ENCODE results near the gene AUNIP.
A peak's percentile ranks its signal among the peaks of the same experiment; 100 is the strongest.

AUNIP gene, protein sequence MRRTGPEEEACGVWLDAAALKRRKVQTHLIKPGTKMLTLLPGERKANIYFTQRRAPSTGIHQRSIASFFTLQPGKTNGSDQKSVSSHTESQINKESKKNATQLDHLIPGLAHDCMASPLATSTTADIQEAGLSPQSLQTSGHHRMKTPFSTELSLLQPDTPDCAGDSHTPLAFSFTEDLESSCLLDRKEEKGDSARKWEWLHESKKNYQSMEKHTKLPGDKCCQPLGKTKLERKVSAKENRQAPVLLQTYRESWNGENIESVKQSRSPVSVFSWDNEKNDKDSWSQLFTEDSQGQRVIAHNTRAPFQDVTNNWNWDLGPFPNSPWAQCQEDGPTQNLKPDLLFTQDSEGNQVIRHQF

DNA sequence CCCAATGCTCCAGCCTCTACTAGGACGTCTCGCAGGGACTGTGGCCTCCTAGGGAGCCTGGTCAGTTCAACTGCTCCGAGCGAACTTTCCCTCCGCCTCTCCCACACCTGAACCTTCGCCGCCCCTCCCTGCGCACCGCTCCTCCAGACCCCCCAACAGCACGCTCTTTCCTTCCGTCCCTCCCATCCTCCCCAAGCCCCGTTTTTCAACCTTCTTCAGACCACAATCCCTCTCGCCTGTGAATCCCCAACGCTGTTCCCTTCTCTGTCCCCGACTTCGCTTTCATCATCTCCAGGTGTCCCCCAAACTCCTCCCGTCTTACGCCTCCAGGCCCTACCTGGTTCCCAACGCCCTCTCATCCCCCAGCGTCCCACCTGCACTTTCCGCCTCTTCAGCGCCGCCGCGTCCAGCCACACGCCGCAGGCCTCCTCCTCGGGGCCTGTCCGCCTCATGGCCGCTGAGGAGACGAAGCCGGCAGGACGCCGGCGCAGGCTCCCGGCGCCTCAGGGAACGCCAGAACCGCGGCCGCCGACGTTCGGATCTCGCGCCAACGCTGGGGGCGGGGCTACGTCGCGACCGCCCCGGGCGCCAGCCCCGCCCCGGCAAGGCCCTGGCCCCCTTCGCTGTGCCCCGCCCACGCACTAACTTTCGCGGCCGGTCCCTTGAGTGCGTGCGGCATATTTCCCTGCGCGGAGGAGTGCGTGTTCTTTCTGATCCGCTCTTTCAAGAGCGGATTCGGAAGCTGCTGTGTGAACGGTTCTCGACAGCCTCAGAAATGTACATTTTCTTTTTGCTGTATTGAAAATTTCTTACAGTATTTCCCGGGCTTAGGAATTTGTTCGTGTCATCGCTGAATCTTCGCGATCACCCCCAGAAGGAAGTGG lies at the start of gene AUNIP:
AUNIP (minus strand) TSS at position 552 of the 884 bp plus-strand sequence; CDS start at position 452, 100 bp downstream.
- DNase-seq = peak; percentile 85 to 88 (median 85)

DNA sequence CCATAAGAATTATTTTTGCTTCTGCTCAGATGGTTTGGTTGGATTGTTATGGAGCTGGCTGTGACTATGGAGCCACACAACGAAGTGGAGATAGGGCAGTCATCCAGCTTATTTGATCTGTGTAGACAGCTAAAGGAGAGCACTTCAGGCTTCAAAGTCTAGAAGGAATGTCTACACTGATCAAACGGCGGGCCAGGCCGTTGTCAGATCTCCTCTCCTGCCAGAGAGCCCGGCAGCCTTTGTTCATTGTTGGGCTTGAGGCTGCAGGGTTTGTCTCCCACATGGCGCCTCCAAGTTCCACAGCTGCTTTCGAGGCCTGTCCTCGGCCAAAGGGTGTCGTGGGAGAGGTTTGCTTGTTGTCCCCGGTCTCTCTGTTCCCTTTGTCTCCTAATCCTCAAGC lies 49.8 kb upstream of the AUNIP start:
- DNase-seq = no peak

DNA sequence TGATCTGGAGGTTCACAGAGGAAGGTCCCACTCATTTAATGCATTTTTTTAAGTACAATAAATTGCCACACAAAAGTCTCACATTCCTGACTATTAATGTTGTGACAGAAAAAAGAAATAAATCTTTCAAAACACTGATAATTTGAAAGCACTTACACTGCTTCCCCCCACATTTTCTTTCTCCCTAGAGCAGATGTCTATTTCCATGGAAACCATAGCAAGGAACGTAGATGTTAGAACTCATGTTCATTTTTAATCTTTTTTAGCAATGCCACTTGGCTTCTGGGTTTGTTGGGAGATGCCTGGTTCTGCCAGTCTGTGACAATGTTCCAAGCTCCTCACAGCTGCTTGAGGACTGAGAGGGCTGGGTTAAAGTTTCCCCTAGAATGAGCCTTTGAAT lies 48.9 kb upstream of the AUNIP start:
- peak in 1 of 3 experiments; percentile 52 for DNase-seq

DNA sequence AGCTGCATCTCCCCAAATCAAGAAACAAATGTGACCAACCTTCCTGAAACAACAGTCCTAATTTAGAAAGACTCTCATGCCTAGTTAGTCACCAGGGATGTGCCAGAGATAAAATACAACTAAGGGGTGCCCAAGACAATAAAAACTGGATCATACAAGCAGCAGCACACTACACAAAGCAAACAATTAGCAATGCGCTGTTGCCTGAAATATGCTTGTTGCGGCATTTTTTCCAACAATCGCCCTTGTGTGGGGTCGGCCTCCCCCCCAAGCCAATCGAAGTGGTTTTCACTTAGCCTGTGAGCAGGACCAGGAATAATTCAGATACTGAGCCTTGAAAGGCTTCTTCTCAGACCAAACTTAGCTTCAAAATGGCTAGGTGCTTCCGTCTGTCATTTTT lies 48.3 kb upstream of the AUNIP start:
- DNase-seq = peak in 2 of 3 experiments; percentile 67 to 84

DNA sequence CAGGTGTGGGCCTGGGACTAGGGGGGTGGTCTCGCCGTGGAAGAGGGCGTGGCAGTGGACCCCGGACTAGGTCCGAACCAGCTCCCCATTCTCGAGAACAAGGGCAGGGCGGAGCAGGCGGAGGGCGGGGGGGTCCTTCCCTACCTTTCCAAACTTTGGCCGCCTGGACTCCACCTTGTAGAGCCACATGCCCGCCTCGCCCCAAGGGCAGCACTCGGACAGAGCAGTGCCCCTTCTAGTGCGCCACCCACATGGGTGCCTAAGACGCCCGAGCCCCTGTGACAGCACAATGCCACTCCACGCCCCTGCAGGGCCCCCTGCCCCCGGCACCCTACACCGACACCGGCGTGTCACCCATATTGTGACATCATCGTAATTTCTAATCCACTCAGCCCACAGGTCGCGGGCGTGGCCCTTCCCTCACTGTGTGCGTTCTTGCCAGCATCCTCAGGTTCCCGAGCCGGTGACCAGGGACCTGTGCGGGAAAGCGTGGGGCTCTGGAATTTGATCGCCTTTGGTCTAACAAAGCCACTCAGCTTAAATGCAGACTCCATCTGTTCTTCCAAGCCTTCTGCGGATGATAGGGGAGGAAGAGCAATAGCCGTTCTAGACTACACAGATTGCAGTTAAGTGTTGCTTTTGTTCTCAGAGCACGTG lies 47.5 kb upstream of the AUNIP start:
- DNase-seq = peak; percentile 65 to 94 (median 88)

DNA sequence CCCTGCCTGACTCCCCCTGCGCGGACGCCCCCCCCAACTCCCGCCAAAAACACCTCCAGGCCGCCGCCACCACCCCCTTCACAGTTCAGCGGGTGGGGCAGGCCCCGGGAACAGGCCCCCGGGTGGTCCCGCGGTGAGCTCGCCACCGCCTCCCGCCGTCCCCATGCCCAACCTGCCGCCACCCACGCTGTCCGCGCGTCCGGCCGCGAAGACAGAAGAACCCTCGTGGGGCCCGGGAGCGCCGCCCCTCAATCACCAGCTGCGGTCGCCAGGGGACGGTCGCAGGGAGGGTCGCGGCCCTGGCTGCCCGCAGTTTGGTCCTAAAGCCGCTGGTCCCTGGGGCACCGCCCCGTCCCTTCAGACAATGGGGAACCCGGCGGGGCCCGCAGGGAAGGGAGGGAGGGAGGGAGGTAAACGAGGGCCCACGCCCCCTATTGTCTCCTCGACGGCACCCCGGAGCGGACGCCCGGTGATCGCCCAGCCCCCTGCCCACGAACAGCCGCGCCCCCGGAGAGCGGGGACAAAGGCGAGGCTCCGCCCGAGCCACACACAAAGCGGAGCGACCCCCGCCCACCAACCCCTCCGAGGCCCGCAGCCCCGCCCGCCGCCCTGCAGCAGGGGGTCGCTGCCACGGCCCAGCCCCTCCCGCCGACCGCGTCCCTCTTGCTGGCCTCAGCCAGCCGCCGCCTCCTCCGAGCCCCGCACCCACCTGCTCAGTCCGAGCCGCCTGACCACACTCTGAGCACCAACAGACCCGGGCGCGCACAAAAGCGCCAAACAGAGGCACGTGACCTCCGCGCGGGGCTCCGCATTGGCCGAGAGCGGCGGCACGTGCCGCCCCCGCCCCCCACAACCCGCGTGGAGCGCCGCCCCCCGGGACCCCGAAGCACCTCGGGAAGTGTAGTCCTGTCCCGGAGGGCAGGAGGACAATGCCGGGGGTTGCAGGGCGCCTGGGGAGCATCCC lies 46.7 kb upstream of the AUNIP start, which contains the start of gene STMN1:
STMN1 (minus strand) TSS at position 740 of the 964 bp plus-strand sequence. CDS start 1,743 bp downstream, outside the sequence.
- peak; percentile 97 to 98 (median 97) for DNase-seq

DNA sequence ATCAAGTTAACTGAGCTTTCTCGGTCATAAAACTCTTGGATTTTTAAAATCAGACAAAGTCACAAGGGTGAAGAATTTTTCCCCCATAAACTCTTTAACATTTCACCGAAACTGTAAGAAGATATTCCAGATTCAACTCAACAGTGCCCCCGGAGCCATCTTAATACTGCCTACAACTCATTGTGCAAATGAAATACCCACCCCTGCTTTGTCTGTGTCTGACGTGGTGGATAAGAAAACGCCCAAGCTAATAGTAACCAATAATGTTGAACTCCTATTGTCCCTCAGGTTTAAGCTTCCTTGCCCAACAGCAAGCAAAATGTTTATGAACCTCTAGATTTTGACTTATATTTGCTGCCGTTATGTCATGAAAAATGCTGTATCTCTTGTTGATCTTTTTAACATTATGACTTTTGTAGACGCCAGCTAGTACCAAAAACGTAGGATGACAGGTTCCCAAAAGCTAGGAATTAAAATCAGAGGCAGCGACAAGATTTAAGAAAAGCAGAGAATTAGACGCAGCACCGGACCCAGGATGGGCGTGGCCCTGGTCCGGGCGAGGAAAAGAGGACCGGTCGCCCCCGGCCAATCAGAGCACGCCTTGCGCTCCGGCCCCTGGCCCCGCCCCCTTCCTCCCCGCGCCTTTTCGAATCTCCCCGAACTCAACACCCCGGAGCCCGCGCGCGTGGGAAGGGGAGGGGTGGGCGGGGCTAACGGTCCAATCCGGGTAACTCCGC lies 45.9 kb upstream of the AUNIP start:
- peak; percentile 90 to 97 (median 95) for DNase-seq

DNA sequence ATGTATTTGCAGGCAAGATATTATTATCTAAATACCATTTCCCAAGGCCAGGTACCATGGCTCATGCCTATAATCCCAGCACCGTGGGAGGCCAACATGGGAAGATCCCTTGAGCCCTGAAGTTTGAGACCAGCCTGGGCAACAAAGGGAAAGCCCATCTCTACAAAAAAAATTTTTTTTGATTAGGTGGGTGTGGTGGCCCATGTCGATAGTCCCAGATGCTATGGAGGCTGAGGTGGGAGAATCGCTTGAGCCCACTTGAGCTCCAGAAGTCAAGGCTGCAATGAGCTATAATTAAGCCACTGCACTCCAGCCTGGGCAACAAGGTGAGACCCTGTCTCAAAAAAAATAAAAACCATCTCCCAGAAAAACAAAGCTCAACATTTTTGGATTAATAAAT lies 44.7 kb upstream of the AUNIP start:
- DNase-seq = peak in 1 of 3 experiments; percentile 46

DNA sequence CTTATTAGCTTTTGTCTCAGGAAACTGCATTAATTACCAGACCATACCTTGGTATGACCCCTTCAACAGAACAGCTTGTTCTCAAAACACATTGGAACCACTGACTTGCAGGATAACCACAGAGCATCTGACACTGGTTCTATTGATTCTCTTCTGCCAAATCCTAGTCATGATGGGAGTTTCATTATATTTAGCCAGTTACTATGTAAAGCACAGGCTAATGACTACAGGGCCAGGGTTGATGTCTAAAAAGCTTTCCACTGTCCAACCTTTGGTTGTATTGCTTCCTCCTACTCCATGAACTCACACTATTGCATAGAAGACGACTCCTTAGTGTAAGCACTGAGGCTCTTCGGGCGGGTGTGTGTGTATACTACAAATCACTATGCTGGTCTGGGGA lies 43.2 kb upstream of the AUNIP start:
- no peak for DNase-seq

DNA sequence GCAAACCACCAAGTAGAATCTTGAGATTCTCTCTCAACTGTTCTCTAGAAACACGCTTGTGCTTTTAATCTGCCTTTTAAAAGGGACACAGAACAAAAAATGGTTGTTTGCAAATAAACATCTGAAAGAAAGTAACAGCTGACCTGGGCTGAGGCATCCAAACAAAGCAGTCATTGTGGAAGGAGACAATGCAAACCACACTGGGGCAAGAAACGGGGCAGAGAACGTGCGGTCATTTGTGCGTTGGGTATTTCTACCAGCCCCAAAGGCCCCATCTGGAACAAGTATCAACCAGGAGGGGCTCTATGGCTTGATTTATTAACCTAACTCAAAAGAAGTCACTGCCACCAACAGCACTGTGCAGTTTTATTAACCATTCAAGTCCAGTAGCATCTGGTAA lies 41.0 kb upstream of the AUNIP start:
- DNase-seq = no peak

DNA sequence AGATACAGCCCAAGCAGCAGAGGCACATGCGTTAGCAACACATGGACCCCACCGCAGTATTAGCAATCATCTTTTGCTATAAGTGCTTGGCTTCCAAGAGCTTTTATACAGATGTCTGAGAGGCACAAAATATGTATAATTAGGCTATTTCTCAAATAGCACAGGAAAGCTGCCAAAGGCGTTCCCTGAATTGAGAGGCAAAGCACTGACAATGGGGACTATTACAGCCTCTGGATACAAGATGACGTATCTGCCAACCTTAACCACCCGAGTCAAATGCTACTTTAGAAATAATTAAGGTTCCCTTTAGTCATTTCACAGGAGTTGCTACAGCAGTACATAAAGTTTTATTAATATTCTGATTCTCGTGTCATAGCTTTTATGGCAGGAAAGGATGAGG lies 40.5 kb upstream of the AUNIP start:
- DNase-seq = no peak

DNA sequence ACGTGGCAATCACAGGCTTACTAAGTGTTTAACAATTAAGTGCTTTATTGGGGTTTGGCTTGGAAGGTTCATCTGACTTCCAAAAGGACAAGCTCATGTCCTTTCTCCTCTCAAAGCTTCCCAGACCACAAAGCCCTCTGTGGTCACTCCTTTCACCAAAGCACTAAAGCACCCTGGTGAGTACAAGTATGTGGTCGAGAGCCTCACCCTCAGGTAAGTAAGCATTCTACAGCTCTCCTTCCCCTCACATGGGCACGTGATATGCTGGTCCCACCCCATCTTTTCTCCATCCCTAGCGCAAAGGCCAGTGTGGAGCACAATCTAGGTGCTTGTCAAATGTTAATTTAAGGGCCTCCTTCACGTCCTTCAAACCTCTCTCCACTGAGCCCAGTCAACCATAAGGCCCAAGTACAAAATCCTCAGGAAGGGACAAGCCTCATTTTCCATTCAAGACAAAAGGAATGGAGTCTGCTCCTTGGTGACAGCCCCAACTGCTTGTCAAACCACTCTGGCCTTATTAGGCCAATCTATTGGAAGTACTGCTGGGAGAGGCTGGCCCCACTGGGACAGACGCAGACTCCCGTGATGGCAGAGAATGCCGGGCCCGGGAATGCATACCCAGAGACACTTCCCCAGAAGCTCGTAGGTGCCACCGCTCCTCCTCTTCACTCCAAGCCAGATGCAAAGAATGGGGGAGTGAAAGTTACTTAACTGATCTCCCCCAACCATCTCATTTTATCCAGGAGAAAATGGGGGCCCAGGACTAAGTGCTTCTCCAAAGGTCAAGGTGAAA lies 39.2 kb upstream of the AUNIP start:
- peak in 1 of 3 experiments; percentile 83 for DNase-seq

DNA sequence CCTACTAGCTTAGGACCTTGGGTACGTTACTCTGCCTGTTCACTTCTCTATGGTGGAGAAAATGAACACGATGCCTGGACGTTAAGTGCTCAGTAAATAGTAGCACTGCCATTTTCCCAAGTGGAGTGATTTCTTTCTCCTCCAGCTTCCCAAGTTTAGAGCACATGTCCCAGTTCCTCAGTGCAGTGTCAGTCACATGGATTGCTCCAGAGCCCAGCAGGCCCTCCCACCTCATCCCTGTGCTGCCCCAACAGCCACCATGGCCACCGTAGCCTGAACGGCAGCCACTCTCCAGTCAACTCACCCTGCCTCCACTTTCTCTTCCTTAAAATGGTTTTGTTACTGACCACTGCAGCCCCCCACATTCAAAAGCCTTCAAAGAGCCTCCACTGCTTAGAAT lies 38.5 kb upstream of the AUNIP start:
- DNase-seq = no peak

DNA sequence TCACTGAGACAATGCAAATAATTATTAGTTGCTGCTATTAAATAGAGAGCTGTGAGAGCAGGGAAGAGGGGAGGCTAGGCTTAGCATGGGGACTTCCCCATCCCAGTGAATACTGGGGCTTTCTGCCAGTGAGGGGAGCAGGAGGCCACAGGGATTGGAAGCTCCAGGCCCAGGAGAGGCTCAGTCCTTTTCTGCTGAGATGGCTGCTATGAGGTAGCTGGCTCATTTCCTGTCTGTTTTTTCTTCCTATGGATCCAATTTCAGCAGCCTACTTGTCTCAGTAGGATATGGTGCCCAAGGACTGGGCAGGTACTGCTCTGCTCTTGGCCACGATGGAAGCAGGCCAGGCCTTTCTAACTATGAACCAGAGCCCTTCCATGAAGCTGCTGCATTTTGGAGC lies 37.0 kb upstream of the AUNIP start:
- DNase-seq = peak in 1 of 3 experiments; percentile 46

DNA sequence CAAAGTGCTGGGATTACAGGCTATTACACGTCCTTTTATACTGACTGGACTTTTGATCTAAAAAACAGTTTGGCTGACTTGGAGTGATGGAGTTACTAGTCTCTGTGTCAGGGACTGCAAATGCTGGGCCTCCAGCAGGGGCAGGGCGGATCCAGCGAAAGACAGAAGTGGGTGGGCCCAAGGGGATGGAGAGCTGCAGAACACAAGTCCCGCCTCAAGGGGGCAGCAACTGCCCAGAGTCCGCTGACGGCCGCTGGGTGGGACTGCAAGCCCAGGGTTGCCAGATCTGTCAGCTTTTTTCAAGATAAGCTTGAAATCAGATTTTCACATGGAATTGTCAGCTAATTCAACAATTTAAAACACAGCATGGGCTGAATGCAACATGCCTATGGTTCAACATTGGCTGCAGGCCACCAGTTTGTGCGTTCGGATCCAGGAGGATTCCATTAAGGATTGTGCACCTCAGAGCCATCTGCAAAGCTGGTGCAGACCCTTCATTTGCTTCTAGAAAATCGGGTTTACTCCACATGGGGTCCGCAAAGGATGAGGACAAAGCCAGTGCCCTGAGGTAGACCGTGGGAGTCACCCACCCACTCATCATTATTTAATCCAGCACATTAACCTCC lies 36.2 kb upstream of the AUNIP start:
- peak; percentile 71 to 89 (median 84) for DNase-seq

DNA sequence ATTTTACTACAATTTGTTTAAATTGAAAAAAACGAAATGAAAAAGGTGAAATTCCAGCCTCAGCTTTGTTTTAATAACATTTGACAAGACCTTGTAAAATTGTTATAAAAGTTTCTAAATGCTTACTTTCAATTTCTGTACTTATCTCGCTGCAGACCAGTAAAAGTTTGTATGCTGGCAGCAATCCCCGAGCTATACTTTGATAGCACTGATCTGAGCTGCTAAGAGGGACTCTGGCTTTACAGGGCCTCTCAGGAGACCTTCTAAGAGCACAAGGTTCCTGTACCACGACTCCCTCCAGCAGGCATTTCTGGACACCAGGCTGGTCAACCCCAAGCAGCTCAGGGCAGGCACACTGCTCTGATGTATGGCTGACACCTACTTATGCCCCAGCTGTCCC lies 33.9 kb upstream of the AUNIP start:
- DNase-seq = no peak

DNA sequence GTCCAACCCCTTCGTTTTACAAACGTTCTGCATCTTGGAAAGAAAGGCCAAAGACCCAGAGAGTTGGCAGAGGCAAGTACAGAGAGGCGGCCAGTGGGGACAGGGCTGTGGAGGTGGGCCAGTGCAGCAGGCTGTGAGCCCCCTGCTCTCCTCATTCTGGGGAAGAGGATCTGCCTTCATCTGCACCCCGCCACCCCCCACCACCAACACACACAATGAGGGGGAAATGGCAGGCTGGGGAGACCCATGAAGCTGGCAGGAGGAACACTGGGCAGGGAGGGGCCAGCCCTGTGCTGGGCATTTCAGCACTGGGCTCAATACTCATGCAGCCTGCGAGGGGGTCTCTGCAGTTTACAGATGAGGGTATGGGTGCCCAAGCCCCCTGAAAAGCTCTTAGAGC lies 32.3 kb upstream of the AUNIP start:
- no peak for DNase-seq

DNA sequence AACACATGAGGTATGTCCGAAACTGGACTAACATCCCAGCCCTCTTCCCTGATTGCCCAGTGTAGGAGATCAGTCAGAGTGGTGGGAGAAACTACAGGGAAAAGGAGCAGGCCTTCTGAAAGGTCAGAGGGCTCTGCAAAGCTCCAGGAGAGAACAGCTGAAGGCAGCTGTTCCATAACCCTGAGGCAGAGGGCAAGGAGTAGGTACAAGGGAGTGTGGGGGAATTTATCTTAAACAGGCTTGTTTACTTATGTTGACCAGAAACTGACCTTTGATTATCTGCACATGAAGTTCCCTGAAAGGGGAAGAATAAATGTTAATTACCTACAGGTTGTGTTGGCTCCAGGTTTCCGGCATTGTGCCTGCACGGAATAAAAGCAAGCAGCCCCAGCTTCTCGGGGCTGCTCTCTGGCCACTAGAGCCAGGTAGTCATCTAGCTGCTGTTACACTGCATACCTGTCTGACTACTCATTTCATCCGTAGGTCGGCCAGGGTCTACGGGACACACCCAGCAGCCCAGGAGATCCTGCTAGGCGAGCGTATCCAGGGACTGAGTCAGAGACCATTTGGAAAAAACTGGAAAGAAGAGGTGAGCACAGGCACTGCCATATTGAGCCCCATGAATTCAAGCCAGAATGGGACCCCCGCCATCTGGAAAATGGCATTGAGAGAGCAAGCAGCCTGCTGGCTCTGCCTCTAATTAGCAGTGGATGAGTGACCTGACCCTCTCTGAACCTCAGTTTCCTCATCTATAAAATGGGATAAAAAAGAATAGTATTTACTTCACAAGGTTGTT lies 31.2 kb upstream of the AUNIP start:
- no peak for DNase-seq

DNA sequence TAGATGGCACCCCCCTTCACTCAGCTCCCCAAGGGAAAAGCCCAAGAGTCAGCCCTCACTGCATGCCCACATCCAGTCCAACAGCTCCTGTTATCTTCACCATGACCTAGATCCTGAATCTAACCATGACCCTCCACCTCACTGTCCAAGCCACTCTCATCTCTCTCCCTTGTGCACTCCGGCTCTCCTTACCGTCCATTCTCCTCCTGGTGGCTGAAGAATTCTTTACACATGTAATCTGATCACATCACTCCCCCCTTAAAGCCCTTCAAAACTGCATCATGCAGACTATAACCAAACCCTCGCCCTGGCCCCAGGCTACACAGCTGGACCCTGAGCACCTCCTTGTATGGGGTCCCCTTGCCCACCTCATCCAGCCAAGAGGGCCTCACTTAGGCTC lies 30.2 kb upstream of the AUNIP start:
- DNase-seq = peak in 2 of 3 experiments; percentile 9 to 81
